IPS DF 4.7 (cell line): ENCODE data around the gene TMIGD1.

Experiments
- DNase-seq: peaks from one replicate; pipeline ENCODE4 v3.0.0-alpha.2; 2013; ENCODE audit warnings: low spot score; ENCODE audit errors: extremely low read depth

Gene TMIGD1, protein sequence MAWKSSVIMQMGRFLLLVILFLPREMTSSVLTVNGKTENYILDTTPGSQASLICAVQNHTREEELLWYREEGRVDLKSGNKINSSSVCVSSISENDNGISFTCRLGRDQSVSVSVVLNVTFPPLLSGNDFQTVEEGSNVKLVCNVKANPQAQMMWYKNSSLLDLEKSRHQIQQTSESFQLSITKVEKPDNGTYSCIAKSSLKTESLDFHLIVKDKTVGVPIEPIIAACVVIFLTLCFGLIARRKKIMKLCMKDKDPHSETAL

DNA sequence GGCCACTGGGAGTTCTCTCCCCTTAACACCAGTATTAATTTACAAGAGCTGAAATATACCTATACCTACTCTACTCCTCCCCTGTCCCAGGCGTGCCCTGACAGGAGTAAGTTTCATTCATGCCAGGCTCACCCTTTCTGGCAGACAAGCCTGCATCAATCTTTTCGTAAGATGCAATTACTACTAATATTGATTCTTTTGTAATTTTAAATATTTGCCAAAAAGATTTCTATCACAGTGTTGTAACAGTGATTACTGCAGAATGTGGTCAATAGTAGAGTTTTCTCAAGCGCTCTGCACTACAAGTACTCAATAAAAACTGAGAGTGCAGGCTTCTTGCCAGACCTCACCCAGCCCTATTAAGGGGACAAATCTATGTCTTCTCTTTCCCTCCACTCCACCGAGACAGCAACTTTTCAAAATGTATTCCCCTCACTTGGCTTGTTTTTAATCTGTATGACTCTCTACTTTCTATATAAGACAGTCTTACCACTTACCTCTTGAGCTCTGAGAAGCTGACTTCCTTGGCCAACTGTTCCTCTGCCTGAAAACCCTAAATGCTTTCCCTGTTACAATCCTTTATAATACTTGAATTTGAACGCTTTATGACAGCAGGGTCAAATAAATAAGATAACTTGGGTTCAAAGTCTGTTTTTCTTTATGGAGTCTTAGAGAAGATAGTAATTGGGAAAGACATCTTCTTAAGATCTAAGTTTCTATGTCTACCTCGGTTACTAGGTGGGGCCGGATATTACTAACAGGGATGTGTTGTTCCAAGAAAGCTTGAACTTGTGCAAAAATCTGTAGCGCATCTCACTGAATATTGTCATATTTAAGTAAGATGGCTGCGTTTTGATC is at the start of gene TMIGD1:
TMIGD1 (minus strand) TSS at position 555 of the 858 bp plus-strand sequence. CDS start 1,924 bp downstream, outside the sequence.
- no peak for DNase-seq

DNA sequence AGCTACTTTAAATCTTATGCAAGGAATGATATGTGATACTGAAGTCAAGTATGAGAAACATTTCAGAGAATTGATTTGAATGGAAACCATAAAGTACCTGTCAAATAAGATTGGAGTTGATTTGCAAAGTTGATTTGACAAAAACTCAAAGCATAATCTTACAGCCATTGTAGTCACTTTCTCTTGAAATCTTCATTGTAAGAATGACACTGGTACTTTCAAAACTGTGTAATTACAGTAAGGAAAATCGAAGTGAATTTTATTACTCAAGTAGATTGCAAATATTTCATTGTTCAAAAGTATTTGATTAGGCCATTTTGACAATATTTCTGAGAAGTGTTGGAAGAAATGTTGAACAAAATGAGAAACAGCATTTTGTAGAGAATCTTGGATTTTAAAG is 48.5 kb upstream of the TMIGD1 start:
- DNase-seq = no peak

DNA sequence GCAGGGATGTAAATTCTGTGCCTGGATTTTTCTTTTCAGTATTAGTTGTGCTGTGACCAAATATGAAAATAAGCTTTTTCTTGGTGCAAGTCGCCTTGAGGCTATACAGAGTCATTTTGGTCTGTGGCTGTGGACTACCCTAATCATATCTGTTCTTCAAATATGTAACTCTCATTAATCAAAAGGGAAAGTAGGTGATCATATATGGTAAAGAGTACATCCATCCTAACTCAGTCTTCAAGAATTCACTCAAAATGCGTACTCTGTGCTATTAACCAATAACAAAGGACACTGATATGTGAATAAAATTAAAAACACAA is 47.4 kb upstream of the TMIGD1 start:
- no peak for DNase-seq

DNA sequence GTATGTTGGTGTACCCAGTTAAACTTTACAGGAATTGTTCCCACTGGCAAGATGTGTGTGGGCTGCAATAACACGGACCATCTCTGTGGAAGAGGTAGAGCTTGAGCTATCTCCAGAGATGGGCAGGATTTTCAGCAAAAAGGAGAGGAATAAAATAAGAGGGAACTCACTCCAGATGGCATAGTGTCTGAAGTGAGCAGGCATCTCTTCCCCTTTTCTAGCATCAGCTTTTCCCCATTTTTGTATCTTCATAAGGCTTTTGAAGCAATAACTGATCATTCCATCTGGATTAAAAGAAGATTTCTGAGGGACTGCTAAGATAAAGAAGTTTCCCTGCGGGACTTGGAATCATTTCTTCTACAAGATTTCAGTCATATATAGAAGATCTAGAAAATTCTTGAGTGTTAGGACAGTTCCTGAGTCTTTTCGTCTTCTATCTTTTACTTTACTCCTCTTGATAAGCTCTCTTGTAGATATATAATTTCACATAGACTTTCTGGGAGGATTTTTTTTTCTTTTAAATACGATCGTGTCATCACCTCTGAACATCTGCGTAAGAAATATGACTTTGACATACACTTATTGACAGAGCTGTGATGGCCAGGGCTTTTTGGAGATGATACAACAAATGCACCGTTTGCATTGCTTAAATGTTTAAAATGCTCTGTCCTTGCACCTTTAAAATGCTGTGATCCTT is 46.9 kb upstream of the TMIGD1 start:
- DNase-seq = no peak

DNA sequence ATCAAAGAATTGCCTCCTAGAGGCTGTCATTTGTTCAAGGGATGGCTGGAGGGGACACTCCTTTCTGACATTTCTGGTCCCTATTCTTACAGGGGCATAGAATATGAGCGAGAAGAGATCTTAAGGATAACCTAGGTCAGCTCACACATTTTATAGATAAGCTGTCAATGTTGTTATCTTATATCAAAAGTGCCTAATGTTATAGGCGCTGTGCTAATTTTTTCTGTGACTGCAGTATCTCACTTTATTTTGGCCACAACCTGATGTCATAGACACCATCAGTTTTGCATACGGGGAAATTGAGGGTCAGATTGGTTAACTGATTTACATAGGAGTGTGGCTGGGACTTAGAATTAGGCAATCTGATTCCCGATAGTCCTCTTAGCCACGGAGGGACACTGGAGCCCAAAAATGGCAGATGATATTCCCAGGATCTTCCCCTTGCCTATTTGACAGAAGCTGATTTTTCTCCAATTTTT is 46.1 kb upstream of the TMIGD1 start:
- no peak for DNase-seq

DNA sequence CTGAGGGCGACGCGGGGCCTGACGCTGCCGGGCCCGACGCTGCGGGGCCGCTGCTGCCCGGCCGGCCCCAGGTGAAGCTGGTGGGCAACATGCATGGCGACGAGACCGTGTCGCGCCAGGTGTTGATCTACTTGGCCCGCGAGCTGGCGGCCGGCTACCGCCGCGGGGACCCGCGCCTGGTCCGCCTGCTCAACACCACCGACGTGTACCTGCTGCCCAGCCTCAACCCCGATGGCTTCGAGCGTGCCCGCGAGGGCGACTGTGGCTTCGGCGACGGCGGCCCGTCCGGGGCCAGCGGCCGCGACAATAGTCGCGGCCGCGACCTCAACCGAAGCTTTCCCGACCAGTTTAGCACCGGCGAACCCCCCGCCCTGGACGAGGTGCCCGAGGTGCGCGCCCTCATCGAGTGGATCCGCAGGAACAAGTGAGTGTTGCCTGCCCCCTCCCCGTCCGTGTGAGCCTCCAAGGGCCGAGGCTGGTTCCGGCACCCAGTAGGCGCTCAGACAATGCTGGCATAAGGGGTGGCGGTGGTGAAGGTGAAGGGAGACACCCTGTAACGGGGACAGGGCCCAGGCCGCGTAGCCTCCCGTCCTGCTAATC is 45.5 kb upstream of the TMIGD1 start:
- DNase-seq = no peak

DNA sequence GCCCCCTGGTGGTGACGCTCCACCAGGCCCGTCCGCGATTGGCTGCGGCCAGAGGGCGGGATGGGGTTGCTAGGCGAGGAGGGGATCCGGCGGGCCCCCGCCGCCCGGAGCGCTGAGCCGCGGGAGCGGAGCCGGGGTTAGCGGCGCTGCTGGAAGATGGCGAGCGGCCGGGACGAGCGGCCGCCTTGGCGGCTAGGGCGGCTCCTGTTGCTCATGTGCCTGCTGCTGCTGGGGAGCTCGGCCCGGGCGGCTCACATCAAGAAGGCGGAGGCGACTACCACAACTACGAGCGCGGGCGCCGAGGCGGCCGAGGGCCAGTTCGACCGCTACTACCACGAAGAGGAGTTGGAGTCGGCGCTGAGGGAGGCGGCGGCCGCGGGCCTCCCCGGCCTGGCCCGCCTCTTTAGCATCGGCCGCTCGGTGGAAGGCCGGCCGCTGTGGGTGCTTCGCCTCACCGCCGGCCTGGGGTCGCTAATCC is 45.0 kb upstream of the TMIGD1 start, which contains the start of gene CPD:
CPD (plus strand) TSS at position 103 of the 478 bp plus-strand sequence; CDS start at position 157, 54 bp downstream.
- DNase-seq = no peak

DNA sequence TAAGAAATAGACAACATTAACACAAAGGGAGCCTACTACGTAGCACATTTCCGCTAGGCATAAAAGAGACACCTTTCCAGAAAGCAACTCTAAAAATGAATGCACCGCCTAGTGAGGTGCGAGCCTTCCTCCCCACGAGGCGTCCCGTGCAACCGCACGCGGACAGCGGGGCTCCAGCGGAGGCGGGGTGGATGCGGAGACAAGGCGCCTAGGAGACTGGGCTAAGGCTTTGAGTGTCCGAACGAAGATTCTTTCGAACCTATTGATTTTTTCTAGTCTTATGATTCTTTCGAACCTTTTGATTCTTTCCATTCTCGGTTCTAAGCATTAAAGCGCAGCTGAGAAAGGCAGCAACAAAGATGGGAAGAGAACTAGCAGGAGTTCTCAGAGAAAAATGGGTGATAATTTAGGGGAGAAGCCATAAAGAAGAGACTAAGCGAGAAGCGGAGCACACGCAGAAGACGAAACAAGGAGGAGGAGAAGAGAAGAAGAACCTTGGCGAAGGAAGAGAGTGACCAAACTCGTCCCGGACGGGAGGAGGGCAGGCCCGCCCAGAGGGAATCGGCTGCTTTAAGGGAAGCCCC is 44.5 kb upstream of the TMIGD1 start:
- peak; percentile 74 for DNase-seq

DNA sequence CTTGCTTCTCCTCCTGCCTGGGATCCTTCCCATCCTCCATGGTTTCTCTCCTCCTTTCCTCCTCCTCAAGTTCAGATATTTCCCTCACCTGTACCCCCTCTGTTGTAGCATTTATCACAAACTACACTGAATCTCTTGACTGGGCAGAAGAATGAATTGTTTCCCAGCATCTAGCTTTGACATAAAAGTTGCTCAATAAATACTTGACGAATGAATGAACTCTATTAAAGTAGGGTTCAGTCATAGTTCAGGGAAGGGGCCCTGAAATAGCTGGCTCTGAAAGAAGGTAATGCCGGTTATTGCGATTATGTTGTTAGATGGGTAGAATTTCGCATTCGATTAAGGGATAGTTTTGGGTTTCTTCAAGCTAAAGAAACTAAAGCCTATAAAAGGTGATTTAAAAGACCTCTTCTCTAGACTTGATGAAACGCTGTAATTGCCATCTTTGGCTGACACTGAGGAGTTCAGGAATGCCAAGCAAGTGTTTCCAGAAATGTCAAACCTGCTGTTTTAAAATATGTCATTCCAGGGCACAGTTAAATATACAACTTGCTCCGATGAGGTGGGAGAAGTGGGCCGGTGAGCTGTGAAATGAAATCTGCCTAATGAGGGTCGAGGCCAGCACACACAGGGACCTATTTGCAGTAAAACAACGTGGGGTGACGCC is 43.9 kb upstream of the TMIGD1 start:
- DNase-seq = no peak

DNA sequence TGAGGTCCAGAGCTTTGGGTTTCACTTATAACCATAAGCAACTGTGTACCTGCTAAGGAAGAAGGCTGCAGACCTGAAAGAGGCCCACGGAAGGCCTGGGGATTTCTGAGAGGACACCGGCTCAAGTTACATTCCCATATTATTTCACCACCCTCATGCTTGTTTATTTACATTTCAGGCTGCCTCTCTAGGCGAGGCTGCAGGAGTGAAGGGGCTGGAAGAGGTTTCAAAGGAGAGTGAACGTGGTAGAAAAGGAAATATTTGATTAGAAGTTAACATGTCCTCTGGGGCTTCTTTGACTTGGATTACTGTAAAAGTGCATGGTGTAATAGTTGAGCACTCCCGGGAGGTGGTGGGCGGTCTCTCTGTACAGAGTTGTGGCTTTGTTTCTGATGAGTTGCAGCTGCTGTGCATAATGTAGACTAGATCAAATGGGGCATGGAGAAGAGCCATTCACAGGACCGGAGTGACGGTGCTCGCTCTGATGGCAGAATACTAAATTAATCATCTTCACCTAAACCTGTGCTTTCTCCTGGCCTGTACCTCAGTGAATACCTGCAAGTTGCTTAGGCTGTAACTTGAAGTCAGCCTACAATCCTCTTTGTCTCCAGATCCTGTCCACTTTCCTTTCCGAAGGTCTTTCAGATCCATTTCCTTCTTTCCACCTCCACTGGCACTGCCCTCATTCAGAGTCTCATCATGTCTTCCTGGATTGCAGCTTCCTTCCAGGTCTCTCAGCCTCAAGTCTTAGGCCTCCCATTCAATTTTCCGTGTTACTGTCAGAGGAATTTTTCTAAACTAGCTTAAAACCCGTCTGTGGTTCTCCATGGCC is 43.0 kb upstream of the TMIGD1 start:
- DNase-seq = no peak

DNA sequence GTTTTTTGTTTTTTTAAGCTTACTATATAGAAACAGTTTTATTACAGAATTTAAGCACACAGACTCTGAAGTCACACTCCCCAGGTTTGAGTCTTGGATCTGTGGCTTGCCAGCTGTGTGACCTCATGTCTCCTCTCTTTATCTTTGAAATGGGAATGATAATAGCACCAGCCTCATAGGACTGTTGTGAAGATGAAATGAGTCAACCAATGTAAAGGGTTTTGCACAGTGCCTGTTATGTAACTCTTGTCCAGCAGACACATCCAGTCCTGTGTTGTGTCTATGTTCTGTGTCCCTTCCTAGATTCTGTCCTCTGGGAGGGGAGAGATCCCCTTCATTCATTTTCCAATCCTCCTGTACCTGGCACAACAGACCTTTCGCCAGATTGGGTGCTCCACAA is 41.8 kb upstream of the TMIGD1 start:
- no peak for DNase-seq

DNA sequence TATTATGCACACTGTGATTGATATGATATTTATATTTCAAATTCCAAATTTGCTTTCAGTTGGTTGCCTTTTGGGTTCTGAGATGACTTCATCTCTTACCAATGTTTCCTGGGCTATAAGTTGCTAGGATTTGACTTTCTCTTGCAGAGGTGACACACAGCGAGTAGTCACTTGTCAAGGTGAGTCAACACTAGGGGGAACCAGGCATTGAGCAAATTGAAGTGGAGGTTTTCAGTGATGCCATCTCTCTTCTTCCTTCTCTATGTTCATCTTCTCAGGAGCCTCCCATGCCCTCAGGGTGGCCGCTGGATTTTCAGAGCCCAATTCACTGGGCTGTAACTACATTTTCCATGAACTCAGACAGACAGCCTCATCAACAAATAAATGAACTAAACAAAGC is 38.9 kb upstream of the TMIGD1 start:
- no peak for DNase-seq

DNA sequence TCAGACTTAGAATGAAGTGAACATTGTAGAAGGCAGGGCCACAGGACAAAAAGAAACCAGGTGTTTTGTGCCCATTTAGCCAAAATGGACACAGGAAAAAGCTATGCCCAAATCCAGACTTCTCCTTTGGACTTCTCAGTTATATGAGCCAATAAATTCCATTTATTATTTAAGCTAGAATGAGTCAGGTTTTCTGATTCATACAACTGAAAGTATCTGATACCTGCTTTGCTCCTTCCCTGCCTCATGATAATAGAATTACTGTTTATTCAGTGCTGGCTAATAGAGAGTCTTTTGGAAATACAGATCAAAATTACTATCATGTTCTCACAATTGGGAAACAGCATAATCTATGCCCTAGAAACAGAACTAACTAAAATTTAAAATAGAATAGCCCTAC is 36.1 kb upstream of the TMIGD1 start:
- no peak for DNase-seq

DNA sequence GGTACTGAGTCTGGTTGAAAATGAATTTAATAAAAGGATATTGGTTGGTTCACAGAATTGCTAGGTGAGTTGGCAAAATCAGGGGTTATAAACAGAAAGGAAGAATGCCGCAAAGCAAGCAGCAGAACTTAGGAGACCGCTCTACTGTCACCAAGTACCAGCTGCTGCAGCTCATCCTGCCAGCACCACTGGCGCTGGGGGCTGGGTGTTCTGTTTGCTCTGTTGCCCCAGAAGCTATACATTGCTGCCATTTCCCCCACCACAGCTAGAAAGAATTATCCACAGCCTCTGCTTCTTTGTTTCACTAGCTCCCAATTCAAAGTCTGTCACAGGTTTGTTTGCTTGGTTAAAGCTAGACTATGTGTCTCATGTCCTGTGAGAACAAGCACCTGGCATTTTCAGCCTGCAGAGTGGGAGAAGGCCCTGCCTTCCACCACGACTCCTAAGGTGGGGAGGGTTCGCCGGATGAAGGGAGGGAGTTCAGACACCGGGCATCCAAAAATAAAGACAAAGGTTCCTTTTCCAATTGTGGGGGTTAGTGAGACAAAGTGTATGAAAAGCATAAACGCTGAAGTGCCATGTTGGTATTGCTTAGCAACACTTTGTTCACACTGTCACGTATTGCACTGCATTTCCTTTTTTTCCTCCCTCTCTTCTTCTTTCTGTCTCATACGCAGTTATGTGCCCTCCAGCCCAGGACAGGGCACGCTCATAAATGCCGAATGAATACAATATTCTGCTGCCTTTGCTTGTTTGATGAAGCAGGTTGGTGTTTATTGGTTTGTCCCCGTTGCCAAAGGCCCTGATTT is 35.3 kb upstream of the TMIGD1 start:
- DNase-seq = no peak

DNA sequence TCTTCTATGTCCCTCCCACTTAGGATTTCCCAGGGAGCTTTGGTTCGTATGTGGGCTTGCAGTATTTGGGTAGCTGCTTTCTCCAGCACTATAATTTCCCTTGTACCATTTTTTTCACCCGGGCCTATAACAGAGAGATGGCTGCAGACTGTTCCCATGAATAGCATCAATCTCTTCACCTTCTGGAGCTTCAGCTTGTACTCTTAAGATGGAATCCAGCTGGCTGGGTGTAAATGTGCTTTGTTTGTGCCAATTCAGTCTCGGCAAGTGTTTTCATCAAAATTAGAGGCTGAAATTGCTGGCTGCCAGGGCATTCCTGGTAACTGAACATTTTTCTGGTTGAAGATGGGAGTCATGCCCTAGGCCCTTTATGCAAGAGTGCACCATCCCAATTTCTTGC is 32.7 kb upstream of the TMIGD1 start:
- no peak for DNase-seq

DNA sequence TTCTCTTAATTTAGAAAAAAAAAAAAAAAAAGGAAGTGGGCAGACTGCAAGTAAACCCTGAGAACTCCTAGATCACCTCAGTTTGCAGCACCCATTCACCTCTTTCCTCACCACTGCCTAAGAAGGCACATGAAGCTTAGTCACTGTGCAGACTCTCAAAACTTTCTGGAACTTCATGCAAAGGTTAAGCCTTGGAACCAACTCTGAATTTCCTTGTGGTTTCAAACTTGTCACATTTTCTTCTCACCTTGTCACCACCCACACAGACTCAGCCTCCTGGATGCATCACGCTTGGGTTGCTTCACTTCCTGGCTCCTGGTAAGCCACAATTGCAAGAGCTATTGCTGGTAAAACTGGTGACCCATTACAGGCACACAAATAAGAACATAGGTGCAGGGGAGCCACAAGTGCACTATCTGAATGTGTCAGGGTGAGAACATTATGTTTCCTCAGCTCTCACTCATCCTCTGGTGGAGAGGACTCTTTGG is 29.9 kb upstream of the TMIGD1 start:
- DNase-seq = no peak

DNA sequence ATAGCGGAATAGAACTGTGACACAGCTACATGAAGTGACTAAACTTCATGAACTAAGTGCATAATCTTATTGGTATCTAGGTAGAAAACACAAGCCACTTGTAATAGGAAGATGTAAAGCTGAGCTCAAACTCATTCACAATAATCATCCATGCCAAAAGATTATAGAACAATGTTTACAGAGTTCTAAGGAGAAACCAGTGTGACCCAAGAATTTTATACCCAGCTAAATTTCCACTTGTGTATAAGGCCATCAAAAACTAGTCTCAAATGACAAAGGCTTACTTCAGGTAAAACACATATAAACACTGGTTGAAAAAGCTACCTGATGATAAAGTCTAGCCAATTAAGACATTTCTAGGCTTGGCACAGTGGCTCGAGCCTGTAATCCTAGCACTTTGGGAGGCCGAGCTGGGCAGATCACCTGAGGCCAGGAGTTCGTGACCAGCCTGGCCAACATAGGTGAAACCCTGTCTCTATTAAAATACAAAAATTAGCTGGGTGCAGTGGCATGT is 28.0 kb upstream of the TMIGD1 start:
- no peak for DNase-seq

DNA sequence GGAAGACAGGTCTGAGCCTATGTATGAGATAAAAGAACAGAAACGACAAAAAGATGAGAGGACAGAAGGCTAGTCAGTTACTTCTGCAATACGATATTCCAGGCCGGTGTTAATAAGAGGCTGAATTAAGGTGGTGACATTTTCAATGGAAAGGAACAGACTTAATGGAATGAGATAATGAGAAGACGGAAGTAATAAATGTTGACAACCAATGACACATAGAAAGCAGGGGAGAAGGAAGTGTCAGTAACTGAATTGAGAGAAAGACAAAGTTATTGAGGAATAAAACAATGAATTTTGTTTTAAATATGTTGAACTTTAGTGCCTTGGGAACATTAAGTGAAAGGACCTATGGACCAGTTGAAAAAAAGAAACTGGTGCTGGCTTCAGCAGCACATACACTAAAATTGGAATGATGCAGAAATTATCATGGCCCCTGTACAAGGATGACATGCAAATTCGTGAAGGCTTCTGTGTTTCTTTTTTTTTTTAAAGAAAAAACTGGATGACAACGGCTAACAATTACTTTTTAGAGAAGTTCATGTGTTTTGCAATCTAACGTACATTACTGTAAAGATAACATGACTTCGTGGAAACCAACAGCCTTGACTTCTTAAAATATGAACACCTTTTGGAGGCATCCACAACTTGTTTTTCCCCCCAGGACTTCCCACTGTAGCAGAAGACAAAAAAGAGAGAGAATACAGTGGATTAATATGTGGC is 26.4 kb upstream of the TMIGD1 start:
- no peak for DNase-seq
